ENCODE measurements around the gene MIER2. TPM values are rescaled to one million over a fixed set of nuclear protein-coding genes. Genes with fewer than 3 reads are reported as not detected.
"Not testable (repeated sequence)": the region's sequence is repeated elsewhere in the genome, so short reads cannot be mapped to it uniquely, and the experiment has no call there.

Gene MIER2
- total RNA-seq, 1 donor from 2014 or later, result 47.3 TPM

DNA sequence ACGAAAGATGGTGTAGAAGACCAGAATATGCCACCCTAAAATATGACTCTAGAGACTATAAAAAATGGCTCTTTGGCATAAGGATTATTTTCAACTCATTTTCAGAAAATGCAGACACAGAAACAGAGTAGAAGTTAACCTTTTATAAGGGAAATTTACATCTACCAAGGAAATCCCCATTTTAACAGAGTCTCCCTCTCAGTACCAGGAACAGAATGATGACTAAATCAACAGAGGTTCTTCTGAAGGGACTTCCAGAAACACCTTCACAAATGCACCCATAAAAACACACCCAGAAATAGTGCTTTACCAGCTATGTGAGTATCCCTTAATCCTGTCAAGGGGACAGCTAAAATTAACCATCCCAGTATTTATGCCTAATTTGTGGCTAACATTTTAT is 82.5 kb downstream of the MIER2 start:
- DNase-seq, result no peak
- Mint-ChIP-seq H3K27ac (ENCODE audit: unreplicated experiment) (no peak overlapping the region), H3K27me3 (ENCODE audit: unreplicated experiment) (no peaks in the 10 kb centered on the region), H3K36me3 (ENCODE audit: unreplicated experiment) (no peaks in the 10 kb centered on the region), H3K4me3 (ENCODE audit: unreplicated experiment) (no peak overlapping the region), H3K9me3 (ENCODE audit: unreplicated experiment) (no peaks in the 10 kb centered on the region), H3K4me1 (ENCODE audit: low read depth, unreplicated experiment) (peaks cover 2% of the 10 kb centered on the region)
- TF ChIP-seq, protein P1, sequence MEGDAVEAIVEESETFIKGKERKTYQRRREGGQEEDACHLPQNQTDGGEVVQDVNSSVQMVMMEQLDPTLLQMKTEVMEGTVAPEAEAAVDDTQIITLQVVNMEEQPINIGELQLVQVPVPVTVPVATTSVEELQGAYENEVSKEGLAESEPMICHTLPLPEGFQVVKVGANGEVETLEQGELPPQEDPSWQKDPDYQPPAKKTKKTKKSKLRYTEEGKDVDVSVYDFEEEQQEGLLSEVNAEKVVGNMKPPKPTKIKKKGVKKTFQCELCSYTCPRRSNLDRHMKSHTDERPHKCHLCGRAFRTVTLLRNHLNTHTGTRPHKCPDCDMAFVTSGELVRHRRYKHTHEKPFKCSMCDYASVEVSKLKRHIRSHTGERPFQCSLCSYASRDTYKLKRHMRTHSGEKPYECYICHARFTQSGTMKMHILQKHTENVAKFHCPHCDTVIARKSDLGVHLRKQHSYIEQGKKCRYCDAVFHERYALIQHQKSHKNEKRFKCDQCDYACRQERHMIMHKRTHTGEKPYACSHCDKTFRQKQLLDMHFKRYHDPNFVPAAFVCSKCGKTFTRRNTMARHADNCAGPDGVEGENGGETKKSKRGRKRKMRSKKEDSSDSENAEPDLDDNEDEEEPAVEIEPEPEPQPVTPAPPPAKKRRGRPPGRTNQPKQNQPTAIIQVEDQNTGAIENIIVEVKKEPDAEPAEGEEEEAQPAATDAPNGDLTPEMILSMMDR (IDR thresholded peaks at IDR 0.05; ENCODE audit: partially characterized antibody, unreplicated experiment), result no peak

DNA sequence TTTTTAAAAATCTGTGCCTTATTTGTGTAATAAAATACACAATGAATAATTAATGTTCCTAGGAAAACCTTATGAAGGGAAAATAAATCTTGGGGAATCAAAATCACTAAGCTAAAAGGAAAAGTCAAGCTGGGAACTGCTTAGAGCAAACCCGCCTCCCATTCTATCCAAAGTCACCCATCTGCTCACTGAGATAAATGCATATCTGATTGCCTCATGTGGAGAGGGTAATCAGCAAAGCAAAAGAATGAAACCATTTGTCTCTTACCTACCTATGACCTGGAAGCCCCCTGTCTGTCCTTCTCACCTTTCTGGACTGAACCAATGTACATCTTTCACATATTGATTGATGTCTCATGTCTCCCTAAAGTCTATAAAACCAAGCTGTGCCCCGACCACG is 87.8 kb downstream of the MIER2 start:
- not testable (repeated sequence) for H3K9me3 Mint-ChIP-seq (ENCODE audit: unreplicated experiment); H3K27me3 Mint-ChIP-seq (ENCODE audit: unreplicated experiment); H3K36me3 Mint-ChIP-seq (ENCODE audit: unreplicated experiment); H3K4me3 Mint-ChIP-seq (ENCODE audit: unreplicated experiment); H3K4me1 Mint-ChIP-seq (ENCODE audit: low read depth, unreplicated experiment); DNase-seq; H3K27ac Mint-ChIP-seq (ENCODE audit: unreplicated experiment)

Other genes with a start within 250 kb of the MIER2 start
- gene OR4F17, start 237.7 kb downstream of the MIER2 start, total RNA-seq (ENCODE audit: unreplicated experiment), result not detected
- 0.64 TPM for gene PLPP2, start 53.4 kb downstream of the MIER2 start, total RNA-seq (ENCODE audit: unreplicated experiment)
- gene C2CD4C, start 64.4 kb upstream of the MIER2 start, total RNA-seq (ENCODE audit: unreplicated experiment), result 9.6 TPM
- gene SHC2, start 116.2 kb upstream of the MIER2 start, total RNA-seq (ENCODE audit: unreplicated experiment), result 343 TPM
- gene MADCAM1, start 151.7 kb upstream of the MIER2 start, total RNA-seq (ENCODE audit: unreplicated experiment), result 1.7 TPM
- 20.0 TPM for gene TPGS1, start 162.7 kb upstream of the MIER2 start, total RNA-seq (ENCODE audit: unreplicated experiment)
- gene CDC34, start 187.0 kb upstream of the MIER2 start, total RNA-seq (ENCODE audit: unreplicated experiment), result 136 TPM
- 0.47 TPM for gene GZMM, start 199.3 kb upstream of the MIER2 start, total RNA-seq (ENCODE audit: unreplicated experiment)
- 470 TPM for gene BSG, start 227.8 kb upstream of the MIER2 start, total RNA-seq (ENCODE audit: unreplicated experiment)
- gene HCN2, start 245.1 kb upstream of the MIER2 start, total RNA-seq (ENCODE audit: unreplicated experiment), result 33.2 TPM

All from glutamatergic neuron (in vitro differentiated cells).